ENCODE data around the gene ZNF679. TPM values are rescaled to one million over a fixed set of nuclear protein-coding genes. Genes with fewer than 3 reads are reported as not detected.

The ZNF679 gene
- total RNA-seq, 1 experiment from 2014 or later = not detected

- H3K9me3 Mint-ChIP-seq (ENCODE audit: unreplicated experiment) = peaks cover 62% of the 10 kb centered on the region
- Histone ChIP-seq H3K9me3 (peaks cover 18% of the 10 kb centered on the region), H3K4me3 (ENCODE audit: low read depth, low read length) (no peak overlapping the region), H3K27me3 (replicated peaks; ENCODE audit: control insufficient read depth, insufficient read depth, low read length) (no peaks in the 10 kb centered on the region), H3K4me1 (no peaks in the 10 kb centered on the region), H3K36me3 (ENCODE audit: control insufficient read depth, insufficient read depth, low read length) (no peaks in the 10 kb centered on the region)
- TF ChIP-seq CTCF (IDR thresholded peaks at IDR 0.05; ENCODE audit: insufficient read depth in 1 of 2, low read depth in 1 of 2, low read length in 1 of 2, severe bottlenecking in 1 of 2, unreplicated experiment in 1 of 2) = no peak
- no TSS peak for BruUV-seq (replicated peaks)
- H3K27me3 Mint-ChIP-seq (ENCODE audit: insufficient read depth, unreplicated experiment) = no peaks in the 10 kb centered on the region
- no peak for DNase-seq
- no peaks in the 10 kb centered on the region for H3K4me1 Mint-ChIP-seq (ENCODE audit: low read depth, unreplicated experiment)
- intact Hi-C loops (cut with micrococcal nuclease; ENCODE audit: unreplicated experiment) = no loop called here
- H3K4me3 Mint-ChIP-seq (ENCODE audit: unreplicated experiment) = no peak overlapping the region
- no peaks in the 10 kb centered on the region for H3K36me3 Mint-ChIP-seq (ENCODE audit: insufficient read depth, unreplicated experiment)
- CTCF ChIA-PET = no interaction called here
- POLR2A ChIA-PET = no interaction called here
- H3K27ac Mint-ChIP-seq (ENCODE audit: unreplicated experiment) = no peak overlapping the region
Observed at GRCh38 chr7:64223366-64223765, 4.9 kb upstream of the ZNF679 start.

GRCh38 chr7:64266341-64266919 lies 38.2 kb downstream of the ZNF679 start:
- H3K9me3 ChIP-seq = peaks cover 27% of the 10 kb centered on the region; the same call in 1 of the 2 replicates
- ChIA-PET CTCF (no interaction called here), POLR2A (no interaction called here)
- Mint-ChIP-seq H3K27me3 (ENCODE audit: insufficient read depth, unreplicated experiment) (no peaks in the 10 kb centered on the region), H3K36me3 (ENCODE audit: insufficient read depth, unreplicated experiment) (no peaks in the 10 kb centered on the region), H3K4me1 (ENCODE audit: low read depth, unreplicated experiment) (no peaks in the 10 kb centered on the region), H3K27ac (ENCODE audit: unreplicated experiment) (no peak overlapping the region), H3K4me3 (ENCODE audit: unreplicated experiment) (no peak overlapping the region), H3K9me3 (ENCODE audit: unreplicated experiment) (peaks cover 44% of the 10 kb centered on the region)
- H3K27me3 ChIP-seq (replicated peaks; ENCODE audit: control insufficient read depth, insufficient read depth, low read length) = no peaks in the 10 kb centered on the region
- no peaks in the 10 kb centered on the region for H3K36me3 ChIP-seq (ENCODE audit: control insufficient read depth, insufficient read depth, low read length)
- no peak overlapping the region for H3K4me3 ChIP-seq (ENCODE audit: low read depth, low read length)
- intact Hi-C loops (cut with micrococcal nuclease; ENCODE audit: unreplicated experiment) = no loop called here
- no TSS peak for BruUV-seq (replicated peaks)
- DNase-seq = no peak
- no peak for TF ChIP-seq CTCF (IDR thresholded peaks at IDR 0.05; ENCODE audit: insufficient read depth in 1 of 2, low read depth in 1 of 2, low read length in 1 of 2, severe bottlenecking in 1 of 2, unreplicated experiment in 1 of 2)
- H3K4me1 ChIP-seq = no peaks in the 10 kb centered on the region

DNA sequence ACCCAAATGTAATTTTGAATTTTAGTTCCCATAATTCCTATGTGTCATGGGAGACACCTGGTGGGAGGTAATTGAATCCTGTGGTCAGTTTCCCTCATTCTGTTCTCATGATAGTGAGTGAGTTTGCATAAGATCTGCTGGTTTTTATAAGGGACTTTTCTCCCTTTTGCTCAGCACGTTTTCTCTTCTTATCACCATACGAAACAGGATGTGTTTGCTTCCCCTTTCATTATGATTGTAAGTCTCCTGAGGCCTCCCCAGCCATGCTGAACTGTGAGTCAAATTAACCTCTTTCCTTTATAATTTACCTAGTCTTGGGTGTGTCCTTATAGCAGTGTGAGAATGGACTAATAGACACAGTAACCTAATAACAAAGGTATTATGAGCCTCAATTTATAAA lies 49.4 kb downstream of the ZNF679 start:
- peaks cover 16% of the 10 kb centered on the region for H3K9me3 Mint-ChIP-seq (ENCODE audit: unreplicated experiment)
- no peaks in the 10 kb centered on the region for H3K27me3 Mint-ChIP-seq (ENCODE audit: insufficient read depth, unreplicated experiment)
- intact Hi-C loops (cut with micrococcal nuclease; ENCODE audit: unreplicated experiment) = no loop called here
- DNase-seq = no peak
- no peaks in the 10 kb centered on the region for H3K4me1 Mint-ChIP-seq (ENCODE audit: low read depth, unreplicated experiment)
- Histone ChIP-seq H3K9me3 (peaks cover 4% of the 10 kb centered on the region; the same call in 1 of the 2 replicates), H3K4me3 (ENCODE audit: low read depth, low read length) (no peak overlapping the region), H3K36me3 (ENCODE audit: control insufficient read depth, insufficient read depth, low read length) (no peaks in the 10 kb centered on the region), H3K27me3 (replicated peaks; ENCODE audit: control insufficient read depth, insufficient read depth, low read length) (no peaks in the 10 kb centered on the region), H3K4me1 (no peaks in the 10 kb centered on the region)
- TF ChIP-seq CTCF (IDR thresholded peaks at IDR 0.05; ENCODE audit: insufficient read depth in 1 of 2, low read depth in 1 of 2, low read length in 1 of 2, severe bottlenecking in 1 of 2, unreplicated experiment in 1 of 2) = no peak
- no TSS peak for BruUV-seq (replicated peaks)
- no peak overlapping the region for H3K27ac Mint-ChIP-seq (ENCODE audit: unreplicated experiment)
- CTCF ChIA-PET = no interaction called here
- H3K4me3 Mint-ChIP-seq (ENCODE audit: unreplicated experiment) = no peak overlapping the region
- POLR2A ChIA-PET = no interaction called here
- no peaks in the 10 kb centered on the region for H3K36me3 Mint-ChIP-seq (ENCODE audit: insufficient read depth, unreplicated experiment)

All from Caco-2 (cell line).